Lower leg skin (tissue), 3 donors: ENCODE data around the gene FAAH2.

Experiments
- POLR2A ChIP-seq, 2 donors: fragments of 450-650 bp; IDR thresholded peaks; one replicate each; pipeline ENCODE4 v1.6.1; 2016 to 2017; ENCODE audit warnings: antibody characterized with exemption in 2 of 2, mild to moderate bottlenecking in 1 of 2, moderate library complexity in 1 of 2
- TF ChIP-seq, protein P1 (sequence below), 3 donors: fragments of 450-650 bp; IDR thresholded peaks; one replicate each; pipeline ENCODE4 v1.5.1; 2016; ENCODE audit warnings: antibody characterized with exemption in 3 of 3, mild to moderate bottlenecking in 3 of 3, moderate library complexity in 2 of 3

DNA sequence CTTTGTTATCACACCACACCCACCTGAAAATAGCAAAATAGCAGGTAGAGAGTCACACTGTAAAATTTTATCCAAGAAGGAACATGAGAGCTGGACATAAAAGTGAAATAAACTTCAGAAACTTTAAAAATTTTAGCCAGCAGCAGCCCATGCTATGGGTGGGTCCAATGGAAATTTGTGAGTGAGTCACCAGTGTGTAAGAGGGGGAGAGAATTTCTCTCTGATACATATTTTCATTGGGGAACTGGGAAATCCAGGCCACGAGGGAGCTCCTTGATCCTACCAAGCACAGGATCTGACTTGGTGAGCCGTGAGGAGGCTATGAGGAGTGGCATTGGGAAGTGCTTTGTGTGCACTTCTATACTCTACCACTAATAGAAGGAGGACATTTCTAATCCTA, 136.3 kb downstream of the FAAH2 start:
- TF ChIP-seq, protein P1, sequence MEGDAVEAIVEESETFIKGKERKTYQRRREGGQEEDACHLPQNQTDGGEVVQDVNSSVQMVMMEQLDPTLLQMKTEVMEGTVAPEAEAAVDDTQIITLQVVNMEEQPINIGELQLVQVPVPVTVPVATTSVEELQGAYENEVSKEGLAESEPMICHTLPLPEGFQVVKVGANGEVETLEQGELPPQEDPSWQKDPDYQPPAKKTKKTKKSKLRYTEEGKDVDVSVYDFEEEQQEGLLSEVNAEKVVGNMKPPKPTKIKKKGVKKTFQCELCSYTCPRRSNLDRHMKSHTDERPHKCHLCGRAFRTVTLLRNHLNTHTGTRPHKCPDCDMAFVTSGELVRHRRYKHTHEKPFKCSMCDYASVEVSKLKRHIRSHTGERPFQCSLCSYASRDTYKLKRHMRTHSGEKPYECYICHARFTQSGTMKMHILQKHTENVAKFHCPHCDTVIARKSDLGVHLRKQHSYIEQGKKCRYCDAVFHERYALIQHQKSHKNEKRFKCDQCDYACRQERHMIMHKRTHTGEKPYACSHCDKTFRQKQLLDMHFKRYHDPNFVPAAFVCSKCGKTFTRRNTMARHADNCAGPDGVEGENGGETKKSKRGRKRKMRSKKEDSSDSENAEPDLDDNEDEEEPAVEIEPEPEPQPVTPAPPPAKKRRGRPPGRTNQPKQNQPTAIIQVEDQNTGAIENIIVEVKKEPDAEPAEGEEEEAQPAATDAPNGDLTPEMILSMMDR (IDR thresholded peaks at IDR 0.05): no peak
- no peak for TF ChIP-seq POLR2A (IDR thresholded peaks at IDR 0.05)
